K562 (cell line): ENCODE data around the gene ANTKMT. TPM values are rescaled to one million over a fixed set of nuclear protein-coding genes. Genes with fewer than 3 reads are reported as not detected.

Source experiments
- CLOCK ChIP-seq: fragments of 250-450 bp; sonication (Bioruptor Pico); IDR thresholded peaks from 2 replicates; pipeline ENCODE4 v1.4.0; 2020; ENCODE audit warnings: mild to moderate bottlenecking, moderate library complexity, borderline replicate concordance
- E2F1 ChIP-seq: sonication (generic); formaldehyde crosslinking; IDR thresholded peaks from 2 replicates; pipeline ENCODE4 v1.8.1; 2023; ENCODE audit warnings: mild to moderate bottlenecking, missing genetic modification reagents, moderate library complexity
- HDAC3 ChIP-seq: fragments of 450-650 bp; IDR thresholded peaks from 2 replicates; pipeline ENCODE4 v1.6.1; 2018; ENCODE audit warnings: borderline replicate concordance, mild to moderate bottlenecking, moderate library complexity; ENCODE audit not compliant: partially characterized antibody
- KAT8 ChIP-seq: fragments of 450-650 bp; IDR thresholded peaks from 2 replicates; pipeline ENCODE4 v1.6.1; 2016; ENCODE audit warnings: low read depth, mild to moderate bottlenecking
- KLF16 ChIP-seq: IDR thresholded peaks from 2 replicates; pipeline ENCODE4 v1.6.1; 2016; ENCODE audit warnings: antibody characterized with exemption
- LARP7 ChIP-seq: fragments of 450-650 bp; IDR thresholded peaks from 2 replicates; pipeline ENCODE4 v1.6.1; 2016
- MEF2A ChIP-seq: IDR thresholded peaks from 2 replicates; pipeline ENCODE4 v1.6.1; 2011; ENCODE audit warnings: low read depth, mild to moderate bottlenecking, low read length, moderate library complexity; ENCODE audit not compliant: control insufficient read depth
- POLR2G ChIP-seq: fragments of 200-400 bp; formaldehyde crosslinking; IDR thresholded peaks from 2 replicates; pipeline ENCODE4 v1.6.1; 2017; ENCODE audit warnings: low read depth, mild to moderate bottlenecking, antibody characterized with exemption, low read length, moderate library complexity
- PTTG1 ChIP-seq: fragments of 450-650 bp; IDR thresholded peaks from 2 replicates; pipeline ENCODE4 v1.6.1; 2016; ENCODE audit warnings: low read depth, mild to moderate bottlenecking, missing genetic modification characterization, missing compliant biosample characterization
- PYGO2 ChIP-seq: fragments of 450-650 bp; IDR thresholded peaks from 2 replicates; pipeline ENCODE4 v1.6.1; 2016; ENCODE audit warnings: mild to moderate bottlenecking, missing genetic modification characterization, moderate library complexity, missing compliant biosample characterization
- SRSF3 ChIP-seq: fragments of 200-400 bp; formaldehyde crosslinking; IDR thresholded peaks from 2 replicates; pipeline ENCODE4 v1.6.1; 2016; ENCODE audit warnings: mild to moderate bottlenecking, low read length, moderate library complexity; ENCODE audit not compliant: insufficient read depth
- TARDBP ChIP-seq: fragments of 450-650 bp; IDR thresholded peaks from 2 replicates; pipeline ENCODE4 v1.6.1; 2016
- WHSC1 ChIP-seq: IDR thresholded peaks from one replicate; pipeline ENCODE4 v1.6.1; 2012; ENCODE audit warnings: low read length, control low read depth, inconsistent platforms
- ZNF282 ChIP-seq: sonication (generic); formaldehyde crosslinking; IDR thresholded peaks from 2 replicates; pipeline ENCODE4 v1.8.1; 2023; ENCODE audit warnings: missing genetic modification reagents
- ZNF407 ChIP-seq: fragments of 450-650 bp; IDR thresholded peaks from 2 replicates; pipeline ENCODE4 v1.6.1; 2016; ENCODE audit warnings: low read depth
- ZNF766 ChIP-seq: fragments of 200-800 bp; sonication (Bioruptor generic); conservative IDR thresholded peaks from 2 replicates; pipeline ENCODE4 v1.6.1; 2016; ENCODE audit warnings: missing genetic modification characterization, missing compliant biosample characterization
- polyA plus RNA-seq, 8 experiments: library from polyadenylated mRNA; depleted of rRNA in 4 of 8; stranded (reverse) in 5 of 8; unstranded in 3 of 8; fragments of >200 nt; fragmentation: Nextera tagmentation in 2 of 8; fragmentation: Illumina TruSeq in 1 of 8; extraction: Ambion mirVana in 2 of 8; extraction: Trizol in 1 of 8; gene quantifications; 2 replicates each; pipeline versions ENCODE4 v1.2.1 to v1.2.3, GENCODE V29; 2011 to 2014; ENCODE audit warnings: inconsistent platforms in 1 of 8, missing spikeins in 1 of 8
- total RNA-seq, 7 experiments: library from RNA; depleted of rRNA in 6 of 7; stranded (reverse); fragments of >200 nt in 6 of 7; fragmentation: Illumina TruSeq in 2 of 7; extraction: Trizol in 2 of 7; gene quantifications; 2 replicates each; pipeline versions ENCODE4 v1.2.1 to v1.2.3, GENCODE V29; 2011 to 2021; ENCODE audit warnings: low replicate concordance in 1 of 7

The ANTKMT gene
- total and polyA plus RNA-seq, 9 of the 15 experiments (the other 6 are each of a cell fraction or from before 2014, with no cell fraction given): 0.58 to 217 (median 19.1) TPM

GRCh38 chr16:700684-701584 lies 20.0 kb upstream of the ANTKMT start (continued):
- TF ChIP-seq KAT8 (no peak), KLF16 (no peak), SRSF3 (no peak), POLR2G (no peak; the same call in 1 of the 2 replicates), WHSC1 (no peak), TARDBP (no peak), PTTG1 (no peak), MEF2A (no peak), E2F1 (CRISPR knock-in tag) (peak; percentile 60; the same call in 1 of the 2 replicates), ZNF282 (CRISPR knock-in tag) (no peak), ZNF766 (no peak), ZNF407 (no peak), CLOCK (no peak), PYGO2 (tag) (no peak), LARP7 (no peak), HDAC3 (no peak)
